Gastrocnemius medialis (tissue), 4 donors: ENCODE results near the gene PAPPA. TPM values are rescaled to one million over a fixed set of nuclear protein-coding genes. Genes with fewer than 3 reads are reported as not detected.

Experiments
- ATAC-seq, 2 donors: fragments of 150-250 bp; one replicate each; pipeline ENCODE4 v1.9.1; 2016
- DNase-seq, 2 donors: peaks; one replicate each; pipeline ENCODE4 v3.0.0-alpha.2; 2019
- H3K27ac ChIP-seq, 4 donors: fragments of 200-600 bp; sonication (generic); 1 replicate in 1 of 4; 2 replicates in 3 of 4; pipeline ENCODE4 v1.5.1; 2016 to 2018; ENCODE audit warnings: mild to moderate bottlenecking in 2 of 4, moderate library complexity in 1 of 4
- H3K27me3 ChIP-seq, 3 donors: fragments of 200-600 bp; sonication (generic) in 2 of 3; 1 replicate in 1 of 3; 2 replicates in 2 of 3; pipeline versions ENCODE4 v1.5.1 to v1.6.0; 2016 to 2019; ENCODE audit warnings: mild to moderate bottlenecking in 1 of 3, moderate library complexity in 1 of 3
- H3K36me3 ChIP-seq, 2 donors: fragments of 200-600 bp; sonication (generic) in 1 of 2; one replicate each; pipeline ENCODE4 v1.5.1; 2017 to 2018
- H3K4me1 ChIP-seq, 2 donors: fragments of 200-600 bp; sonication (generic) in 1 of 2; one replicate each; pipeline ENCODE4 v1.5.1; 2016 to 2017; ENCODE audit warnings: mild to moderate bottlenecking in 2 of 2
- H3K4me3 ChIP-seq, 4 donors: fragments of 200-600 bp; sonication (generic) in 3 of 4; 1 replicate in 1 of 4; 2 replicates in 3 of 4; pipeline ENCODE4 v1.5.1; 2016 to 2019; ENCODE audit warnings: mild to moderate bottlenecking in 2 of 4
- H3K9me3 ChIP-seq, 3 donors: fragments of 200-600 bp; sonication (generic) in 2 of 3; 1 replicate in 1 of 3; 2 replicates in 2 of 3; pipeline ENCODE4 v1.5.1; 2016 to 2019
- POLR2A ChIP-seq, 2 donors: fragments of 450-650 bp; IDR thresholded peaks; one replicate each; pipeline ENCODE4 v1.6.1; 2017; ENCODE audit warnings: antibody characterized with exemption in 2 of 2, mild to moderate bottlenecking in 2 of 2, moderate library complexity in 2 of 2
- in situ Hi-C, 4 donors: fragments of 200-750 bp; cut with MboI; loops; one replicate each; pipeline versions ENCODE4 v1.15.0 to v1.8.0; 2017; ENCODE audit warnings: low sequenced_read_pairs in 4 of 4
- intact Hi-C: fragments of 100-400 bp; cut with DNase I; formaldehyde crosslinking; loops from one replicate; pipeline ENCODE4 v1.15.1; 2023; ENCODE audit warnings: low total_unique reads
- total RNA-seq, 4 donors: library from RNA; depleted of rRNA; stranded (reverse); fragments of >200 nt; gene quantifications; one replicate each; pipeline versions ENCODE4 v1.1.0 to v1.2.3, GENCODE V29; 2016
- TF ChIP-seq, protein P1 (sequence below), 5 experiments: fragments of 450-650 bp in 3 of 5; fragments of 200-600 bp in 2 of 5; sonication (generic) in 2 of 5; IDR thresholded peaks in 4 of 5; conservative IDR thresholded peaks in 1 of 5; 1 replicate in 4 of 5; 2 replicates in 1 of 5; pipeline ENCODE4 v1.5.1; 2016 to 2019; ENCODE audit warnings: antibody characterized with exemption in 5 of 5, mild to moderate bottlenecking in 3 of 5, moderate library complexity in 3 of 5

The PAPPA gene
- total RNA-seq, 4 donors from 2014 or later = 0.56 to 2.1 (median 1.4) TPM

DNA sequence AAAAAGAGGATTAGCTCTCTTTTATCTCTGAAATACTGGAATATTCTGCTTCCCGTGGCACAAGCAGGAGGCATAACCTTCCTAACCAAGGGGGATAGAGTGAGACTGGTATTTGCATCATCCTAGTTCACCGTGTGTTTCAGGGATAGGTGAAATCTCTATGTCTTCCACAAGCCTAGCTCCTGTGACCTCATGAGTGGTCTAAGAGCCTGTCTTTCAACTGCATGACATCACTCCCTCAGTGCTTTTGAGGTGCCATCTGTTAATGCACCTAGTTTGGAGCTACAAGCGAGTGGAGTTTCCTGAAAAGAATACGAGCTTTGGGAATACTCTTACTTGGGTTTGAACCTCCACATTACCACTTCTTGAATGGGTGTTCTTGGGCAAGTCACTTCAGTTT is 181.8 kb downstream of the PAPPA start:
- Histone ChIP-seq H3K4me3 (no peak overlapping the region), H3K4me1 (no peaks in the 10 kb centered on the region), H3K9me3 (no peaks in the 10 kb centered on the region), H3K27ac (no peak overlapping the region), H3K27me3 (no peaks in the 10 kb centered on the region), H3K36me3 (no peaks in the 10 kb centered on the region)
- intact Hi-C loops = no loop called here
- ATAC-seq = no peak
- in situ Hi-C loops = no loop called here
- no peak for DNase-seq
- TF ChIP-seq, protein P1, sequence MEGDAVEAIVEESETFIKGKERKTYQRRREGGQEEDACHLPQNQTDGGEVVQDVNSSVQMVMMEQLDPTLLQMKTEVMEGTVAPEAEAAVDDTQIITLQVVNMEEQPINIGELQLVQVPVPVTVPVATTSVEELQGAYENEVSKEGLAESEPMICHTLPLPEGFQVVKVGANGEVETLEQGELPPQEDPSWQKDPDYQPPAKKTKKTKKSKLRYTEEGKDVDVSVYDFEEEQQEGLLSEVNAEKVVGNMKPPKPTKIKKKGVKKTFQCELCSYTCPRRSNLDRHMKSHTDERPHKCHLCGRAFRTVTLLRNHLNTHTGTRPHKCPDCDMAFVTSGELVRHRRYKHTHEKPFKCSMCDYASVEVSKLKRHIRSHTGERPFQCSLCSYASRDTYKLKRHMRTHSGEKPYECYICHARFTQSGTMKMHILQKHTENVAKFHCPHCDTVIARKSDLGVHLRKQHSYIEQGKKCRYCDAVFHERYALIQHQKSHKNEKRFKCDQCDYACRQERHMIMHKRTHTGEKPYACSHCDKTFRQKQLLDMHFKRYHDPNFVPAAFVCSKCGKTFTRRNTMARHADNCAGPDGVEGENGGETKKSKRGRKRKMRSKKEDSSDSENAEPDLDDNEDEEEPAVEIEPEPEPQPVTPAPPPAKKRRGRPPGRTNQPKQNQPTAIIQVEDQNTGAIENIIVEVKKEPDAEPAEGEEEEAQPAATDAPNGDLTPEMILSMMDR (IDR thresholded peaks at IDR 0.05 in 4 of 5, conservative IDR thresholded peaks at IDR 0.05 in 1 of 5) = no peak
- TF ChIP-seq POLR2A (IDR thresholded peaks at IDR 0.05) = no peak

DNA sequence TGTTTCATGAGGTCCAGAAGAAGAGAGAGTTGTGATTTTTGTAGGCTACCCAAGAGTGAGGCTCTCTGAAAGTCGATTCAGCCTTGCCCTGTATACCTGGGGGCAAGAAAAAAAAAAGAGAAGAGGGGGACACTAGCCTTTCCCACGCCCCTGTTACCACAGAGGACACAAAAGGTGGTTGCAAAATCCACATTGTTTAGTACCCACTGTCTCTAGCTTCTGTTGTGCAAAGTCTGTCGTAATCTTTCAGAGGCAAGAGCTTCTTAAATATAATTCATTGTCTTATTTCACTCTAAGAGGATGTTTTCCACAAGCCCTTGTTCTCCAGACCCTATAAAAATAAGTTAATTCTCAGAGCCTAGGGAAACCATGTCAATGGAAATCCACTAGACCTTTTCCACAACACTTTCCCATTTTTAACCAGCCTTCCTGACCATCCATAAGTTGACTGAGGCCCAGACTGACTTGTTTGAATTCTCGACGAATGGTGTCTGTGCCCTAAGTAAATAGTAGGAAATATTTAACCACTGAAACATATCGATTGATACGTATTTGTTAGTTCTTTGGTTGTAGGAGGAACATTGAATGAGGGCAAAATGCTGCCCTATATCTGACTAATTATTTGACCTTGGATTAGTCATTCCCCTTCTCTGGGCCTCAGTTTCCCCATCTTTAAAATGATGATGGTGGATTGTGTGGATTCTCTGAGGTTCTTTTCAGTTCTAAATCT is 182.7 kb downstream of the PAPPA start:
- DNase-seq (no peak), ATAC-seq (no peak)
- Histone ChIP-seq H3K27me3 (no peaks in the 10 kb centered on the region), H3K27ac (no peak overlapping the region), H3K9me3 (no peaks in the 10 kb centered on the region), H3K4me3 (no peak overlapping the region), H3K4me1 (no peaks in the 10 kb centered on the region), H3K36me3 (no peaks in the 10 kb centered on the region)
- in situ Hi-C loops = no loop called here
- intact Hi-C loops = no loop called here
- TF ChIP-seq, protein P1 (IDR thresholded peaks at IDR 0.05 in 4 of 5, conservative IDR thresholded peaks at IDR 0.05 in 1 of 5) = no peak
- no peak for TF ChIP-seq POLR2A (IDR thresholded peaks at IDR 0.05)

DNA sequence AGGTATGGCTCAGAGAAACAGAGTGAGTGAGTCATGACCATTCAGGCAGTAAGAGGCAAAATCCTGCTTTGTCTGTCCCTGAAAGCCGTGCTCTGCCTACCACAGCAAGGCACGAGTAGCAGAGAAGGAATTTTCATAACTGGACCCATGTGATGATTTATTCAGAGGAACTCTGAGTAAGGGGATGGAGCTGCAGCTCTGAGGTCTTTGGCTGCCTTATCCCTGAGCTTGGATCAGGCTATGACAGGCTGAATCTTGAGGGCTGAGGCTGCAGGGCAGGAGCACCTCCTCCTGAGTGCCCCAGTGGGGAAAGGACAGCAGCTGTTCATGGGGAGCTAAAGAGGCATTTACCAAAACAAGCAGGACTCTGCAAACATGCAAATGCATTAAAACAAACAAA is 183.4 kb downstream of the PAPPA start:
- in situ Hi-C loops (no loop called here), intact Hi-C loops (no loop called here)
- ATAC-seq (no peak), DNase-seq (no peak)
- no peaks in the 10 kb centered on the region for H3K9me3 ChIP-seq
- H3K4me3 ChIP-seq = no peak overlapping the region
- no peaks in the 10 kb centered on the region for H3K27me3 ChIP-seq
- H3K36me3 ChIP-seq = no peaks in the 10 kb centered on the region
- no peaks in the 10 kb centered on the region for H3K4me1 ChIP-seq
- no peak overlapping the region for H3K27ac ChIP-seq
- TF ChIP-seq, protein P1 (IDR thresholded peaks at IDR 0.05 in 4 of 5, conservative IDR thresholded peaks at IDR 0.05 in 1 of 5) = no peak
- TF ChIP-seq POLR2A (IDR thresholded peaks at IDR 0.05) = no peak

DNA sequence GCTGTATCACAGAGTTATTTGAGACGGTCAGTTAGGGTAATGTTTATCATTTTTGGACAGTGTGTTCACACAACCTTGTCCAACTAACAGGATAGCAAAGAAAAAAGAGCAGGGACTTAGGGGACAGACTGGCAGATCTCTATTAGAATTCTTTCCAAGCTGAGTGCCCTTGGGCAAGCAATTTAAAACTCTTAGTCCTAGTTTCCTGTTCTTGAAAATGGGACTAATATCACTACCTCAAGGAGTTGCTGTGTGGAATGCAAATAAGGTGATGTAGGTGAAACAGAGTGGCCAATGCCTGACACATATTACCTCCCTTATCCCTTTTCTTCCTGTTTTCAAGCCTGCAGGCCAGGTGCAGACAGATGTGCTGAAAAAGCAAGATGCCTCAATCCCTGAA is 186.7 kb downstream of the PAPPA start:
- Histone ChIP-seq H3K9me3 (no peaks in the 10 kb centered on the region), H3K4me3 (no peak overlapping the region), H3K27me3 (no peaks in the 10 kb centered on the region), H3K36me3 (no peaks in the 10 kb centered on the region), H3K4me1 (no peaks in the 10 kb centered on the region), H3K27ac (no peak overlapping the region)
- TF ChIP-seq POLR2A (IDR thresholded peaks at IDR 0.05) = no peak
- TF ChIP-seq, protein P1 (IDR thresholded peaks at IDR 0.05 in 4 of 5, conservative IDR thresholded peaks at IDR 0.05 in 1 of 5) = no peak
- DNase-seq (no peak), ATAC-seq (no peak)
- in situ Hi-C loops = no loop called here
- intact Hi-C loops = no loop called here

DNA sequence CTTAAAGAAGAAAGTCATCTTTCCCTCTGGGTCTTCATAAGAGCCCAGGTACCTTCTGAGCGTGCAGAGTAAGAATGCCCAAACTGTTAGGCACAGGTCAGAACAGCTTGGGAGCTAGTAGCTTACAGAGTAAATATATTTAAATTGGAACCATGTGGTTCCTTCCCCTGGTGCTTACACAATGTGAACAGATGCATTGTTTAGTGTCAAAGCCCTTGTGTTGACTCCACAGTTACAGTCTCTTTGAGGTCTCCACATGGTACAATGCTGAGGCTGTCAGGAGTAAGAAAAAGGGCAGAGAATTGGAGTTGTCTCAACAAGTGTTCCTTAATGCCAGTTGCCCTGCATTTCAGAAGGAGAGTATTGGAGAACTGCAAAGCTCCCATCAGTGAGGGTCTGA is 188.5 kb downstream of the PAPPA start:
- ATAC-seq = no peak
- no peaks in the 10 kb centered on the region for H3K4me1 ChIP-seq
- no peaks in the 10 kb centered on the region for H3K36me3 ChIP-seq
- DNase-seq = no peak
- H3K27ac ChIP-seq = no peak overlapping the region
- no peaks in the 10 kb centered on the region for H3K9me3 ChIP-seq
- H3K4me3 ChIP-seq = no peak overlapping the region
- TF ChIP-seq POLR2A (IDR thresholded peaks at IDR 0.05) = no peak
- TF ChIP-seq, protein P1 (IDR thresholded peaks at IDR 0.05 in 4 of 5, conservative IDR thresholded peaks at IDR 0.05 in 1 of 5) = no peak
- H3K27me3 ChIP-seq = no peaks in the 10 kb centered on the region
- intact Hi-C loops (no loop called here), in situ Hi-C loops (no loop called here)
